ENCODE results near the gene RAD23A. TPM values are rescaled to one million over a fixed set of nuclear protein-coding genes. Genes with fewer than 3 reads are reported as not detected.

RAD23A gene
- total and polyA plus RNA-seq, 9 of the 15 experiments (the other 6 are each of a cell fraction or from before 2014, with no cell fraction given), result 9.5 to 181 (median 101) TPM

DNA sequence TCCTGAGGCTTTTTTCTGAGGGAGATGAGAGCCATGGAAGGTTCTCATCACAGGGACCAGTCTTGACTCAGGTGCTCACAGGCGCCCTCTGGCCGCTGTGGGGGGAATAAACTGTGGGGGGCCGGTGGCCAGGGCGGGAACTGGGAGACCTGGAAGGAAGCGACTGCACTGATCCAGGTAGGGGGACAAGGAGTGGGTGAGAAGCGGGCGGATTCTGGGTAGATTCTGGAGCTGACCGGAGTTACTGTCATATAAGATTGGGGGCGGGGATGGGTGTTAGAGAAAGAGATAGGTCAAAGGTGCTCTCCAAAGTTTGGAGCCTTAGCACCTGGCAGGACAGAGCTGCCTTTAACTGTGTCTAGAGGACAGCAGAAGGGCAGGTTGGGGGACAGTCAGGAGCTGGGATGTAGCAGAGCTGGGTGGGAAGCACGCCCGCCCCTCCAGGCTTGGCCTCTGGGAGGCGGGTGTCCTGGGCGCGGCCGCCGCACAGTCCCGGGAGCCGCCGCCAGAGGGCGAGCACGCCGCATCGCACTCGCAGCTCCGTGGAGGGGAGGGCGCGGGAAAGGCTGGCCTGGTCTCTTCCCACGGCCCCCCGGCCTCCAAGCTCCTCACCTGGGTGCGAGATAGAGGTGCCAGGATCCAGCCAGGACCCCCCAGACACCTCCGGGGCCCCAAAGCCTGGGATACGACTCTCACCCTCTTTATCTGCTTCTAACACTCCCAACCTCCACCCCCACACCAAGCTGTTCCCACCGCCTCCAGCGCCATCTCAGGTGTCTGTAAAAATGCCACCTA is 19.6 kb downstream of the RAD23A start (continued):
- TF ChIP-seq EZH2 (IDR thresholded peaks at IDR 0.05; ENCODE audit: borderline replicate concordance, low read depth, low read length) (no peak), MCM3 (IDR thresholded peaks at IDR 0.05) (no peak), NR0B1 (IDR thresholded peaks at IDR 0.05; ENCODE audit: partially characterized antibody) (no peak), HDAC8 (tag; IDR thresholded peaks at IDR 0.05) (no peak), HOXB6 (CRISPR knock-in tag; IDR thresholded peaks at IDR 0.05; ENCODE audit: borderline replicate concordance) (no peak), HNRNPK (IDR thresholded peaks at IDR 0.05; ENCODE audit: low read depth, low read length, poor library complexity, severe bottlenecking) (no peak), E2F1 (CRISPR knock-in tag; IDR thresholded peaks at IDR 0.05) (peak; percentile 80), MEF2A (IDR thresholded peaks at IDR 0.05; ENCODE audit: control insufficient read depth, low read depth, low read length) (no peak), SP2 (IDR thresholded peaks at IDR 0.05; ENCODE audit: extremely low read depth, low read depth, low read length, poor library complexity, severe bottlenecking) (no peak), ZNF695 (CRISPR knock-in tag; IDR thresholded peaks at IDR 0.05) (no peak), CREM (IDR thresholded peaks at IDR 0.05; ENCODE audit: low read depth) (peak; percentile 76), PHF21A (IDR thresholded peaks at IDR 0.05; ENCODE audit: borderline replicate concordance, low read depth) (no peak), HNRNPUL1 (IDR thresholded peaks at IDR 0.05; ENCODE audit: low read length) (no peak), CGGBP1 (CRISPR knock-in tag; IDR thresholded peaks at IDR 0.05) (no peak), EWSR1 (IDR thresholded peaks at IDR 0.05; ENCODE audit: borderline replicate concordance, low read depth, partially characterized antibody) (no peak)
- TF ChIP-seq, protein P1, sequence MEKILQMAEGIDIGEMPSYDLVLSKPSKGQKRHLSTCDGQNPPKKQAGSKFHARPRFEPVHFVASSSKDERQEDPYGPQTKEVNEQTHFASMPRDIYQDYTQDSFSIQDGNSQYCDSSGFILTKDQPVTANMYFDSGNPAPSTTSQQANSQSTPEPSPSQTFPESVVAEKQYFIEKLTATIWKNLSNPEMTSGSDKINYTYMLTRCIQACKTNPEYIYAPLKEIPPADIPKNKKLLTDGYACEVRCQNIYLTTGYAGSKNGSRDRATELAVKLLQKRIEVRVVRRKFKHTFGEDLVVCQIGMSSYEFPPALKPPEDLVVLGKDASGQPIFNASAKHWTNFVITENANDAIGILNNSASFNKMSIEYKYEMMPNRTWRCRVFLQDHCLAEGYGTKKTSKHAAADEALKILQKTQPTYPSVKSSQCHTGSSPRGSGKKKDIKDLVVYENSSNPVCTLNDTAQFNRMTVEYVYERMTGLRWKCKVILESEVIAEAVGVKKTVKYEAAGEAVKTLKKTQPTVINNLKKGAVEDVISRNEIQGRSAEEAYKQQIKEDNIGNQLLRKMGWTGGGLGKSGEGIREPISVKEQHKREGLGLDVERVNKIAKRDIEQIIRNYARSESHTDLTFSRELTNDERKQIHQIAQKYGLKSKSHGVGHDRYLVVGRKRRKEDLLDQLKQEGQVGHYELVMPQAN (IDR thresholded peaks at IDR 0.05; ENCODE audit: borderline replicate concordance), result peak; percentile 63; the same call in 1 of the 2 replicates
- TF ChIP-seq, protein P2, sequence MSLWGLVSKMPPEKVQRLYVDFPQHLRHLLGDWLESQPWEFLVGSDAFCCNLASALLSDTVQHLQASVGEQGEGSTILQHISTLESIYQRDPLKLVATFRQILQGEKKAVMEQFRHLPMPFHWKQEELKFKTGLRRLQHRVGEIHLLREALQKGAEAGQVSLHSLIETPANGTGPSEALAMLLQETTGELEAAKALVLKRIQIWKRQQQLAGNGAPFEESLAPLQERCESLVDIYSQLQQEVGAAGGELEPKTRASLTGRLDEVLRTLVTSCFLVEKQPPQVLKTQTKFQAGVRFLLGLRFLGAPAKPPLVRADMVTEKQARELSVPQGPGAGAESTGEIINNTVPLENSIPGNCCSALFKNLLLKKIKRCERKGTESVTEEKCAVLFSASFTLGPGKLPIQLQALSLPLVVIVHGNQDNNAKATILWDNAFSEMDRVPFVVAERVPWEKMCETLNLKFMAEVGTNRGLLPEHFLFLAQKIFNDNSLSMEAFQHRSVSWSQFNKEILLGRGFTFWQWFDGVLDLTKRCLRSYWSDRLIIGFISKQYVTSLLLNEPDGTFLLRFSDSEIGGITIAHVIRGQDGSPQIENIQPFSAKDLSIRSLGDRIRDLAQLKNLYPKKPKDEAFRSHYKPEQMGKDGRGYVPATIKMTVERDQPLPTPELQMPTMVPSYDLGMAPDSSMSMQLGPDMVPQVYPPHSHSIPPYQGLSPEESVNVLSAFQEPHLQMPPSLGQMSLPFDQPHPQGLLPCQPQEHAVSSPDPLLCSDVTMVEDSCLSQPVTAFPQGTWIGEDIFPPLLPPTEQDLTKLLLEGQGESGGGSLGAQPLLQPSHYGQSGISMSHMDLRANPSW (CRISPR knock-in tag; IDR thresholded peaks at IDR 0.05), result no peak

Data from K562 (cell line).